ENCODE data around the gene LMO1.

LMO1 gene

DNA sequence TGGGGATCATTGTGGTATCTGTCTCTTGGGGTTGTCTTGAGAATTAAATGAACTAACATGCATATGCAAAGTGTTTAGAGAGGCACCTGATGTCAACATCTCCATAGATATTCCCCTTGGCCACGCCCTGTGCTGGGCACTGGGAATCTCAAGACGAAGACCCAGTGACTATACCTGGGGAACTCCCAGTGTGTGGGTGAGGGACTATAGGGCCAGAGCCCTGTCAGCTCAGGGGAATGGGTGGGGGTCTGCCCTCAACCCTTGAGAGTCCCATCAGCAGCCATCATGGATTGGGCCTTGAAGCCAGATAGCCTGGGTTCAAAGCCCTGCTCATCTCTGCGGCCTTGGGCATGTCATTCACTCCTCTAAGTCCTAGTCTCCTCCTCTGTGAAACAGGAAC, 21.6 kb upstream of the LMO1 start:
- TF ChIP-seq, protein P1, sequence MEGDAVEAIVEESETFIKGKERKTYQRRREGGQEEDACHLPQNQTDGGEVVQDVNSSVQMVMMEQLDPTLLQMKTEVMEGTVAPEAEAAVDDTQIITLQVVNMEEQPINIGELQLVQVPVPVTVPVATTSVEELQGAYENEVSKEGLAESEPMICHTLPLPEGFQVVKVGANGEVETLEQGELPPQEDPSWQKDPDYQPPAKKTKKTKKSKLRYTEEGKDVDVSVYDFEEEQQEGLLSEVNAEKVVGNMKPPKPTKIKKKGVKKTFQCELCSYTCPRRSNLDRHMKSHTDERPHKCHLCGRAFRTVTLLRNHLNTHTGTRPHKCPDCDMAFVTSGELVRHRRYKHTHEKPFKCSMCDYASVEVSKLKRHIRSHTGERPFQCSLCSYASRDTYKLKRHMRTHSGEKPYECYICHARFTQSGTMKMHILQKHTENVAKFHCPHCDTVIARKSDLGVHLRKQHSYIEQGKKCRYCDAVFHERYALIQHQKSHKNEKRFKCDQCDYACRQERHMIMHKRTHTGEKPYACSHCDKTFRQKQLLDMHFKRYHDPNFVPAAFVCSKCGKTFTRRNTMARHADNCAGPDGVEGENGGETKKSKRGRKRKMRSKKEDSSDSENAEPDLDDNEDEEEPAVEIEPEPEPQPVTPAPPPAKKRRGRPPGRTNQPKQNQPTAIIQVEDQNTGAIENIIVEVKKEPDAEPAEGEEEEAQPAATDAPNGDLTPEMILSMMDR (IDR thresholded peaks at IDR 0.05; ENCODE audit: insufficient read depth, low read length): no peak

DNA sequence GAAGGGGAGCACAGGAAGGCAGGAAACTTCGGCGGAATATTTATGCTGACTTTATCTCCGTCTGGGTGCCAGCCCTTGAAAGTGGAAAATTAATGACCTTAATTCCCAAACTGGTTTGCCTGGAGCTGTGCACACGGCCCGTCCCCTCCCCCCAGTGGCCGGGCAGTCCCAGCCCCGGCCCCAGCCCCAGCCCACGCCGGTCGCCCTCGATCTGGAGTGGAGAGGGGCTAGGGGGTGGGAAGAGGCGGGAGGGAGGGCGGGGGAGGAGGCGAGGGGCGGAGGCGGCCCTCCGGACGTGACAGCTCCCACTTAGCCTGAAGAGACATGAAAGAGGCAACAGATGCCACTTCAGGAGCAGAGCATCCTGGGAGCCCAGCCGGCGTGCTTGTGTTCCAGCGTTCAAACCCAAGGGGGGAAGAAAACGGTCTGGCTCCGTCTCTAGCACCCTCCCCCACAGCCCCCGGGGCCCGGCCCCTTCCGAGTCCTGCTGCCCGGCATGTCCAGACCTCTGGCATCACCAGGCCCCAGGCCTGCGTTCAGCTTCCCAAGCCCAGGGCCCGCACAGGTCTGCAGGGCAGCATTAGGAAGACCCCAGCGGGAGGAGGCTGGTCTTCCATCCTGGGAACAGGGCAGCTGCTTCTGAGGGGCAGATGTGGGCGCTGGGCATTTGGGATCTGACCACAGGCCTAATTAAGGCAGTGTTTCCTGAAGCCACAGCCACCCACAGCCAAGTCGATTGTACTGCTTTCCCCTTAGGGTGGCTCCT, 20.0 kb upstream of the LMO1 start:
- DNase-seq (ENCODE audit: low read depth in 1 of 2, low spot score in 1 of 2): no peak
- TF ChIP-seq POLR2AphosphoS5 (IDR thresholded peaks at IDR 0.05; ENCODE audit: low read depth) (no peak), GABPA (IDR thresholded peaks at IDR 0.05; ENCODE audit: low read depth) (no peak), SPI1 (IDR thresholded peaks at IDR 0.05; ENCODE audit: borderline replicate concordance, low read depth) (no peak)
- TF ChIP-seq, protein P2, sequence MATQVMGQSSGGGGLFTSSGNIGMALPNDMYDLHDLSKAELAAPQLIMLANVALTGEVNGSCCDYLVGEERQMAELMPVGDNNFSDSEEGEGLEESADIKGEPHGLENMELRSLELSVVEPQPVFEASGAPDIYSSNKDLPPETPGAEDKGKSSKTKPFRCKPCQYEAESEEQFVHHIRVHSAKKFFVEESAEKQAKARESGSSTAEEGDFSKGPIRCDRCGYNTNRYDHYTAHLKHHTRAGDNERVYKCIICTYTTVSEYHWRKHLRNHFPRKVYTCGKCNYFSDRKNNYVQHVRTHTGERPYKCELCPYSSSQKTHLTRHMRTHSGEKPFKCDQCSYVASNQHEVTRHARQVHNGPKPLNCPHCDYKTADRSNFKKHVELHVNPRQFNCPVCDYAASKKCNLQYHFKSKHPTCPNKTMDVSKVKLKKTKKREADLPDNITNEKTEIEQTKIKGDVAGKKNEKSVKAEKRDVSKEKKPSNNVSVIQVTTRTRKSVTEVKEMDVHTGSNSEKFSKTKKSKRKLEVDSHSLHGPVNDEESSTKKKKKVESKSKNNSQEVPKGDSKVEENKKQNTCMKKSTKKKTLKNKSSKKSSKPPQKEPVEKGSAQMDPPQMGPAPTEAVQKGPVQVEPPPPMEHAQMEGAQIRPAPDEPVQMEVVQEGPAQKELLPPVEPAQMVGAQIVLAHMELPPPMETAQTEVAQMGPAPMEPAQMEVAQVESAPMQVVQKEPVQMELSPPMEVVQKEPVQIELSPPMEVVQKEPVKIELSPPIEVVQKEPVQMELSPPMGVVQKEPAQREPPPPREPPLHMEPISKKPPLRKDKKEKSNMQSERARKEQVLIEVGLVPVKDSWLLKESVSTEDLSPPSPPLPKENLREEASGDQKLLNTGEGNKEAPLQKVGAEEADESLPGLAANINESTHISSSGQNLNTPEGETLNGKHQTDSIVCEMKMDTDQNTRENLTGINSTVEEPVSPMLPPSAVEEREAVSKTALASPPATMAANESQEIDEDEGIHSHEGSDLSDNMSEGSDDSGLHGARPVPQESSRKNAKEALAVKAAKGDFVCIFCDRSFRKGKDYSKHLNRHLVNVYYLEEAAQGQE (IDR thresholded peaks at IDR 0.05; ENCODE audit: insufficient replicate concordance, low read depth): no peak
- TF ChIP-seq, protein P1 (IDR thresholded peaks at IDR 0.05; ENCODE audit: insufficient read depth, low read length): no peak
- H3K27me3 ChIP-seq (ENCODE audit: insufficient read depth, poor library complexity, severe bottlenecking): peaks cover 6% of the 10 kb centered on the region
- H3K27ac ChIP-seq (replicated peaks): no peak overlapping the region
- no peak overlapping the region for H3K4me3 ChIP-seq (replicated peaks; ENCODE audit: insufficient read depth, low read length)

More for the DNA sequence above, 21.6 kb upstream of the LMO1 start:
- DNase-seq (ENCODE audit: low read depth in 1 of 2, low spot score in 1 of 2): no peak
- peaks cover 6% of the 10 kb centered on the region for H3K27me3 ChIP-seq (ENCODE audit: insufficient read depth, poor library complexity, severe bottlenecking)
- no peak overlapping the region for H3K4me3 ChIP-seq (replicated peaks; ENCODE audit: insufficient read depth, low read length)
- H3K27ac ChIP-seq (replicated peaks): no peak overlapping the region

DNA sequence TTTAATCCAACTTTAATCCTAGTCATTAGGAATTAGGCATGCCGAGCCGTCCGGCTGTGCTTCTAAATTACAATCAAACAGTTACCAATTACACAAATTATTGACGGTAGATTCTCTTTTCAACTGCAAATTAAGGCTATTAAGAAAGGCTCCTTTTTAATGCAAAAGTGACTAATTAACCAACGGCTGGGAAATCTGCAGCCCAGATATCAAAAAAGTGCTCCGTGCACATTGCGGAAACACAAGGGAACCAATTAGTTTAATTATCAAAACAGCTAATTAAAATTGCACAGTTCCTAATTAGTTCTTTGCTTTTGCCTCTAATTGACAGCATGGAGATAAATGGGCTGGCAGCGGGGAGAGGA, 19.4 kb upstream of the LMO1 start:
- no peak overlapping the region for H3K27ac ChIP-seq (replicated peaks)
- peaks cover 6% of the 10 kb centered on the region for H3K27me3 ChIP-seq (ENCODE audit: insufficient read depth, poor library complexity, severe bottlenecking)
- H3K4me3 ChIP-seq (replicated peaks; ENCODE audit: insufficient read depth, low read length): no peak overlapping the region
- DNase-seq (ENCODE audit: low read depth in 1 of 2, low spot score in 1 of 2): no peak
- TF ChIP-seq, protein P2 (IDR thresholded peaks at IDR 0.05; ENCODE audit: insufficient replicate concordance, low read depth): no peak
- TF ChIP-seq SPI1 (IDR thresholded peaks at IDR 0.05; ENCODE audit: borderline replicate concordance, low read depth): no peak
- TF ChIP-seq, protein P1 (IDR thresholded peaks at IDR 0.05; ENCODE audit: insufficient read depth, low read length): no peak
- no peak for TF ChIP-seq GABPA (IDR thresholded peaks at IDR 0.05; ENCODE audit: low read depth)
- TF ChIP-seq POLR2AphosphoS5 (IDR thresholded peaks at IDR 0.05; ENCODE audit: low read depth): no peak

DNA sequence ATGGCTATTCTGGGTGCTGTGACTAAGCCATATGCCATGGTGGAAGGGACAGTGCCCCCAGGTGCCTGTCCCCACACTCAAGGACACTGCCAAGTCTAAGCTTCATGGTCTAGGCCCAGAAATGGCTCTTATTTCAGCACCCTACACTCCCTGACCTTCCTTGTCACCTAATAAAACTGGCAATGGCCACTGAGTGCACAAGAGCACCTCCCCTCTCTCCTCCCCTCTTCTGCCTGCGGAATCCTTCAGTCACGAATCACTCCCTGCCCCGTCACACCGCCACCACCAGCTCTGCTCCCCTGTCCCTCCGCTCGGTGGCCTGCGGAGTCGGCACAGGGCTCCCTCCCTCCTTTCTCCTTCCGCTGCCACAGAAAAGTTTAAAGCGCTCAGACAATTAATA, 19.0 kb upstream of the LMO1 start:
- H3K4me3 ChIP-seq (replicated peaks; ENCODE audit: insufficient read depth, low read length): no peak overlapping the region
- TF ChIP-seq SPI1 (IDR thresholded peaks at IDR 0.05; ENCODE audit: borderline replicate concordance, low read depth) (no peak), POLR2AphosphoS5 (IDR thresholded peaks at IDR 0.05; ENCODE audit: low read depth) (no peak), GABPA (IDR thresholded peaks at IDR 0.05; ENCODE audit: low read depth) (no peak)
- TF ChIP-seq, protein P2 (IDR thresholded peaks at IDR 0.05; ENCODE audit: insufficient replicate concordance, low read depth): no peak
- TF ChIP-seq, protein P1 (IDR thresholded peaks at IDR 0.05; ENCODE audit: insufficient read depth, low read length): no peak
- no peak for DNase-seq (ENCODE audit: low read depth in 1 of 2, low spot score in 1 of 2)
- H3K27ac ChIP-seq (replicated peaks): no peak overlapping the region
- H3K27me3 ChIP-seq (ENCODE audit: insufficient read depth, poor library complexity, severe bottlenecking): peaks cover 6% of the 10 kb centered on the region

Data from HL-60 (cell line).